ENCODE measurements around the gene CACNB3. TPM values are rescaled to one million over a fixed set of nuclear protein-coding genes. Genes with fewer than 3 reads are reported as not detected.
A peak's percentile ranks its signal among the peaks of the same experiment; 100 is the strongest.

Gene CACNB3
- total and polyA plus RNA-seq, 9 of the 15 experiments (the other 6 are each of a cell fraction or from before 2014, with no cell fraction given), result 0.24 to 2.0 (median 1.5) TPM

DNA sequence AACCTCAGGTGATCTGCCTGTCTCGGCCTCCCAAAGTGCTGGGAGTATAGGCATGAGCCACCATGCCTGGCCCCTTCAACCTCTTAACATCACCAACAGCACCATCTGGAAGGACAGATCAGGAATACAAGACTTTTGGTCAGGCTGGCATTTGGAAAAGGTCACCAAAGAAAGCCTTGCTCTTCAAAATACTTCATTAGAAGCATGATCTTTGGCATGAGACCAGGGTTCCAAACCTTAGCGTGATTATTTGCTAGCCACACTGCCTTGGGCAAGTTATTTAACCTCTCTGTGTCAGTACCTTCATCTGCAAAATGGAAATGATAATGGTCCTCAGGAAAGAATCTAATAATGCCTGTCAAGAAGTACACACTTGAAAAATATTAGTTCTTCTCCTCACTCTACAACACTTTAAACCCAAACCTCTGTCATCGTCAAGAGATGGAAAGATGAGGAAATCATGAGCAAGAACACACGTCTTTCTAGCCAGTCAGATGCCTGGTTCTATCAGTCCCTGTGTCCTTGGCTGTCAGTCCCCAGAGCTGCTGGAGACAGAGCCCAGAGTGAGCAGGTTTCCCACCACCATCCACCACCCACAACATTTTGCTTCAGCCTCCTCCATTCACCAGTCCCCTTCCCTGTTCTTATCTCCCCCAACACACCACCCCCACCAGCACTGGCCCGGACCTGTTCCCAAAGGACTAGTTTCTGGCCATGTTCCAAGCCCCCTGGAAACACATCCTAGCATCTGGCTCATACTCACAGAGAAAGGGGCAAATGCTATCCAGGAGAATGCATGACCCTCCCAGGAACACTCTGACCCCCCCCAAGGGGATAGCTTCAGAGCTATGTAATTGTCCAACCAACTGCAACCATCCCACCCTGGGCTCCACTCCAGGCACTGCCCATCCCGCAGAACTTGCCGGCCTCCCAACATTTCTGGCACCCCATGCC, 31.4 kb upstream of the CACNB3 start:
- no peak for FAIRE-seq
- POLR2A ChIA-PET, result no interaction called here
- Histone ChIP-seq H2AFZ (ENCODE audit: low read depth, low read length) (no peak overlapping the region), H3K4me2 (ENCODE audit: insufficient read depth, low read length) (no peak overlapping the region), H4K20me1 (replicated peaks; ENCODE audit: control insufficient read depth, insufficient read depth, low read length) (0 out of 2 replicates have a peak, but pooled peaks cover 3% of the 10 kb centered on the region), H3K36me3 (ENCODE audit: control insufficient read depth, insufficient read depth, low read length) (no peaks in the 10 kb centered on the region), H3K27me3 (ENCODE audit: control insufficient read depth in 2 of 2, insufficient read depth in 2 of 2, low read length in 2 of 2) (peaks cover 28 to 49% of the 10 kb centered on the region in 2 experiments), H3K9ac (ENCODE audit: insufficient read depth in 1 of 2, low read depth in 2 of 2, low read length in 2 of 2) (no peak overlapping the region), H3K4me3 (no peak overlapping the region), H3K4me1 (replicated peaks in 1 of 2; ENCODE audit: control insufficient read depth in 2 of 2, insufficient read depth in 2 of 2, low read length in 2 of 2) (peaks cover 0 to 19% of the 10 kb centered on the region in 2 experiments; a peak in 2 of 5 replicates), H3K9me3 (replicated peaks; ENCODE audit: control insufficient read depth, insufficient read depth, low read depth, low read length) (no peaks in the 10 kb centered on the region), H3K79me2 (ENCODE audit: control insufficient read depth, insufficient read depth, low read length) (no peaks in the 10 kb centered on the region), H3K27ac (ENCODE audit: extremely low read depth, low read depth, low read length) (no peak overlapping the region), H3K9me1 (ENCODE audit: control insufficient read depth, insufficient read depth, low read length) (no peaks in the 10 kb centered on the region)
- DNase-seq (ENCODE audit: extremely low read depth in 1 of 4, low spot score in 3 of 4), result no peak
- in situ Hi-C loops (cut with MboI), result loop anchor here (25.0 kb wide), 1 partner anchor 250 kb away; the partner anchor contains the start of gene OR8S1
- 12% methylated on average over 7 of the region's 7 CpGs for WGBS (ENCODE audit: insufficient coverage, low coverage, missing lambda C conversion rate)
- no TSS peak for BruUV-seq (replicated peaks)
- ATAC-seq, result peak; percentile 61
- CTCF ChIA-PET (ENCODE audit: low intra/inter-chr PET ratio), result no interaction called here
- intact Hi-C loops (cut with micrococcal nuclease), result no loop called here
- TF ChIP-seq ZNF146 (CRISPR knock-in tag; IDR thresholded peaks at IDR 0.05; ENCODE audit: unreplicated experiment), result no peak
- TF ChIP-seq TAF1 (IDR thresholded peaks at IDR 0.05; ENCODE audit: control insufficient read depth, extremely low read depth, insufficient read depth, low read length, severe bottlenecking), result no peak
- no peak for TF ChIP-seq DPF2 (IDR thresholded peaks at IDR 0.05)
- TF ChIP-seq BRD4 (IDR thresholded peaks at IDR 0.05), result no peak
- TF ChIP-seq JUN (IDR thresholded peaks at IDR 0.05; ENCODE audit: borderline replicate concordance, low read depth, low read length), result no peak
- no peak for TF ChIP-seq JUN (CRISPR knock-in tag; IDR thresholded peaks at IDR 0.05; ENCODE audit: borderline replicate concordance)
- no peak for TF ChIP-seq SIN3B (IDR thresholded peaks at IDR 0.05; ENCODE audit: low read depth)
- TF ChIP-seq HMG20A (CRISPR knock-in tag; conservative IDR thresholded peaks at IDR 0.05), result no peak
- peak; percentile 49 for TF ChIP-seq NFIC (IDR thresholded peaks at IDR 0.05)
- TF ChIP-seq FOXP1 (CRISPR knock-in tag; IDR thresholded peaks at IDR 0.05), result no peak
- TF ChIP-seq, protein P1, sequence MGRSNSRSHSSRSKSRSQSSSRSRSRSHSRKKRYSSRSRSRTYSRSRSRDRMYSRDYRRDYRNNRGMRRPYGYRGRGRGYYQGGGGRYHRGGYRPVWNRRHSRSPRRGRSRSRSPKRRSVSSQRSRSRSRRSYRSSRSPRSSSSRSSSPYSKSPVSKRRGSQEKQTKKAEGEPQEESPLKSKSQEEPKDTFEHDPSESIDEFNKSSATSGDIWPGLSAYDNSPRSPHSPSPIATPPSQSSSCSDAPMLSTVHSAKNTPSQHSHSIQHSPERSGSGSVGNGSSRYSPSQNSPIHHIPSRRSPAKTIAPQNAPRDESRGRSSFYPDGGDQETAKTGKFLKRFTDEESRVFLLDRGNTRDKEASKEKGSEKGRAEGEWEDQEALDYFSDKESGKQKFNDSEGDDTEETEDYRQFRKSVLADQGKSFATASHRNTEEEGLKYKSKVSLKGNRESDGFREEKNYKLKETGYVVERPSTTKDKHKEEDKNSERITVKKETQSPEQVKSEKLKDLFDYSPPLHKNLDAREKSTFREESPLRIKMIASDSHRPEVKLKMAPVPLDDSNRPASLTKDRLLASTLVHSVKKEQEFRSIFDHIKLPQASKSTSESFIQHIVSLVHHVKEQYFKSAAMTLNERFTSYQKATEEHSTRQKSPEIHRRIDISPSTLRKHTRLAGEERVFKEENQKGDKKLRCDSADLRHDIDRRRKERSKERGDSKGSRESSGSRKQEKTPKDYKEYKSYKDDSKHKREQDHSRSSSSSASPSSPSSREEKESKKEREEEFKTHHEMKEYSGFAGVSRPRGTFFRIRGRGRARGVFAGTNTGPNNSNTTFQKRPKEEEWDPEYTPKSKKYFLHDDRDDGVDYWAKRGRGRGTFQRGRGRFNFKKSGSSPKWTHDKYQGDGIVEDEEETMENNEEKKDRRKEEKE (IDR thresholded peaks at IDR 0.05; ENCODE audit: borderline replicate concordance in 1 of 2, control insufficient read depth in 1 of 2, low read depth in 2 of 2, low read length in 1 of 2), result no peak
- peak; percentile 87 for TF ChIP-seq CEBPG (CRISPR knock-in tag; IDR thresholded peaks at IDR 0.05)
- TF ChIP-seq CEBPG (tag; conservative IDR thresholded peaks at IDR 0.05 in 1 of 2, IDR thresholded peaks at IDR 0.05 in 1 of 2), result peak in 1 of 2 experiments; percentile 80; a peak in 2 of 4 replicates
- TF ChIP-seq RBFOX2 (IDR thresholded peaks at IDR 0.05; ENCODE audit: low read depth, low read length), result no peak
- no peak for TF ChIP-seq ETV6 (IDR thresholded peaks at IDR 0.05; ENCODE audit: borderline replicate concordance in 1 of 2, low read depth in 2 of 2, low read length in 1 of 2)
- TF ChIP-seq ETV6 (CRISPR knock-in tag; IDR thresholded peaks at IDR 0.05; ENCODE audit: borderline replicate concordance), result no peak
- TF ChIP-seq E2F6 (IDR thresholded peaks at IDR 0.05; ENCODE audit: borderline replicate concordance in 1 of 2, extremely low read depth in 1 of 2, insufficient read depth in 1 of 2, insufficient read length in 1 of 2, low read depth in 1 of 2, low read length in 1 of 2, poor library complexity in 1 of 2, severe bottlenecking in 1 of 2), result no peak
